SK-N-SH treated with all-trans-retinoic acid at 6 μM for 48 hours (cell line): ENCODE measurements around the gene MRPS27.

Experiments
- ATAC-seq: fragments of 200-7000 bp; cut with Tn5 transposase; 3 replicates; pipeline ENCODE4 v1.9.1; 2020; ENCODE audit warnings: mild to moderate bottlenecking, moderate library complexity
- ARNTL ChIP-seq: fragments of 450-650 bp; formaldehyde crosslinking; IDR thresholded peaks from 2 replicates; pipeline ENCODE4 v1.5.0; 2020; ENCODE audit warnings: low read depth, mild to moderate bottlenecking, moderate library complexity, borderline replicate concordance
- BACH2 ChIP-seq: fragments of 250-450 bp; sonication (Bioruptor Pico); IDR thresholded peaks from 2 replicates; pipeline ENCODE4 v1.9.0; 2021; ENCODE audit warnings: mild to moderate bottlenecking, borderline replicate concordance
- CSDC2 ChIP-seq: fragments of 250-450 bp; sonication (Bioruptor Pico); IDR thresholded peaks from 2 replicates; pipeline ENCODE4 v1.5.0; 2020; ENCODE audit warnings: mild to moderate bottlenecking, moderate library complexity
- ESRRG ChIP-seq: fragments of 250-450 bp; sonication (Bioruptor Pico); IDR thresholded peaks from 2 replicates; pipeline ENCODE4 v1.6.1; 2021; ENCODE audit warnings: mild to moderate bottlenecking
- GLIS3 ChIP-seq: fragments of 250-450 bp; sonication (Bioruptor Pico); IDR thresholded peaks from 2 replicates; pipeline ENCODE4 v1.5.0; 2020; ENCODE audit warnings: mild to moderate bottlenecking, moderate library complexity
- ISL1 ChIP-seq: fragments of 250-450 bp; sonication (Bioruptor Pico); IDR thresholded peaks from 2 replicates; pipeline ENCODE4 v2.1.2; 2022; ENCODE audit warnings: mild to moderate bottlenecking, moderate library complexity
- OSR1 ChIP-seq: fragments of 250-450 bp; sonication (Bioruptor Pico); IDR thresholded peaks from 2 replicates; pipeline ENCODE4 v1.8.0; 2022; ENCODE audit warnings: moderate library complexity, mild to moderate bottlenecking, inconsistent platforms
- POU6F1 ChIP-seq: fragments of 250-450 bp; sonication (Bioruptor Pico); IDR thresholded peaks from 2 replicates; pipeline ENCODE4 v1.8.0; 2021; ENCODE audit warnings: low read depth, mild to moderate bottlenecking, moderate library complexity, borderline replicate concordance
- PPARA ChIP-seq: fragments of 250-450 bp; sonication (Bioruptor Pico); IDR thresholded peaks from 2 replicates; pipeline ENCODE4 v1.5.0; 2020; ENCODE audit warnings: mild to moderate bottlenecking, borderline replicate concordance
- RARB ChIP-seq: fragments of 250-450 bp; sonication (Bioruptor Pico); IDR thresholded peaks from 2 replicates; pipeline ENCODE4 v1.8.0; 2021; ENCODE audit warnings: mild to moderate bottlenecking, moderate library complexity
- SNAI2 ChIP-seq: fragments of 250-450 bp; sonication (Bioruptor Pico); IDR thresholded peaks from 2 replicates; pipeline ENCODE4 v1.5.0; 2020; ENCODE audit warnings: mild to moderate bottlenecking, moderate library complexity
- TCF4 ChIP-seq: fragments of 250-450 bp; sonication (Bioruptor Pico); IDR thresholded peaks from 2 replicates; pipeline ENCODE4 v1.8.0; 2021; ENCODE audit warnings: mild to moderate bottlenecking, moderate library complexity, borderline replicate concordance
- TOX ChIP-seq: fragments of 250-450 bp; sonication (Bioruptor Pico); IDR thresholded peaks from 2 replicates; pipeline ENCODE4 v1.8.0; 2021; ENCODE audit warnings: mild to moderate bottlenecking, moderate library complexity, borderline replicate concordance
- ZC3H10 ChIP-seq: fragments of 250-450 bp; sonication (Bioruptor Pico); IDR thresholded peaks from 2 replicates; pipeline ENCODE4 v1.5.1; 2021; ENCODE audit warnings: mild to moderate bottlenecking, moderate library complexity
- ZFP3 ChIP-seq: fragments of 250-450 bp; sonication (Bioruptor Pico); IDR thresholded peaks from 2 replicates; pipeline ENCODE4 v1.5.0; 2020; ENCODE audit warnings: mild to moderate bottlenecking, moderate library complexity
- ZFP30 ChIP-seq: fragments of 450-650 bp; formaldehyde crosslinking; IDR thresholded peaks from 2 replicates; pipeline ENCODE4 v1.5.0; 2022; ENCODE audit warnings: mild to moderate bottlenecking, moderate library complexity
- ZNF565 ChIP-seq: fragments of 450-650 bp; formaldehyde crosslinking; conservative IDR thresholded peaks from 2 replicates; pipeline ENCODE4 v1.5.0; 2020; ENCODE audit warnings: low read depth, mild to moderate bottlenecking, moderate library complexity
- ZNF70 ChIP-seq: fragments of 450-650 bp; formaldehyde crosslinking; IDR thresholded peaks from 2 replicates; pipeline ENCODE4 v1.5.0; 2020; ENCODE audit warnings: mild to moderate bottlenecking, moderate library complexity
- ZNF8 ChIP-seq: fragments of 450-650 bp; formaldehyde crosslinking; IDR thresholded peaks from 2 replicates; pipeline ENCODE4 v1.5.0; 2020; ENCODE audit warnings: mild to moderate bottlenecking, moderate library complexity
- TF ChIP-seq, protein P1 (sequence below): fragments of 250-450 bp; sonication (Bioruptor Pico); IDR thresholded peaks from 2 replicates; pipeline ENCODE4 v1.5.1; 2020; ENCODE audit warnings: low read depth, mild to moderate bottlenecking, moderate library complexity
- TF ChIP-seq, protein P2 (sequence below): fragments of 250-450 bp; sonication (Bioruptor Pico); IDR thresholded peaks from 2 replicates; pipeline ENCODE4 v1.8.0; 2020; ENCODE audit warnings: mild to moderate bottlenecking, moderate library complexity, borderline replicate concordance
- TF ChIP-seq, protein P3 (sequence below): fragments of 250-450 bp; sonication (Bioruptor Pico); IDR thresholded peaks from 2 replicates; pipeline ENCODE4 v1.5.1; 2021; ENCODE audit warnings: mild to moderate bottlenecking, moderate library complexity
- TF ChIP-seq, protein P4 (sequence below): fragments of 250-450 bp; sonication (Bioruptor Pico); IDR thresholded peaks from 2 replicates; pipeline ENCODE4 v1.5.0; 2020; ENCODE audit warnings: mild to moderate bottlenecking, moderate library complexity

MRPS27 gene

DNA sequence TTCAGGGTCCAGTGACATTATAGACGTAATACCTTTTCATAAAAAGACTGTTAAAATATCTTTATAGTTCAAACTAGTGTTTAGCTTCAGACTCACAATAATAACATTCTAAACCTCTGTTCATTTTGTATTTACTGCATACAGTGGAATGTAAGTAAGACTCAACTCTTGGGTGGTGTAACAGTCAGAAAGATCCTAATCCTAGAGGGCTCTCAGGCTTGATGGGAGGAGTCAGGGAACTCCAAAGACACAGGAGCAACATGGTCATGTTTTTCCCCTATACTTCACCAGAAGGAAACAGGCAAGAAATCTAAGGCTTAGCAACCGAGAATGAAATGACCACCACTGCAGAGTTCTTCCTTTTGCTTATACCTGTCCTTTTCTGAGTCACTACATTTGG is 82.6 kb downstream of the MRPS27 start:
- ATAC-seq = no peak
- TF ChIP-seq ZNF70 (CRISPR knock-in tag) = no peak
- no peak for TF ChIP-seq ESRRG (CRISPR knock-in tag)
- no peak for TF ChIP-seq TOX
- TF ChIP-seq, protein P1, sequence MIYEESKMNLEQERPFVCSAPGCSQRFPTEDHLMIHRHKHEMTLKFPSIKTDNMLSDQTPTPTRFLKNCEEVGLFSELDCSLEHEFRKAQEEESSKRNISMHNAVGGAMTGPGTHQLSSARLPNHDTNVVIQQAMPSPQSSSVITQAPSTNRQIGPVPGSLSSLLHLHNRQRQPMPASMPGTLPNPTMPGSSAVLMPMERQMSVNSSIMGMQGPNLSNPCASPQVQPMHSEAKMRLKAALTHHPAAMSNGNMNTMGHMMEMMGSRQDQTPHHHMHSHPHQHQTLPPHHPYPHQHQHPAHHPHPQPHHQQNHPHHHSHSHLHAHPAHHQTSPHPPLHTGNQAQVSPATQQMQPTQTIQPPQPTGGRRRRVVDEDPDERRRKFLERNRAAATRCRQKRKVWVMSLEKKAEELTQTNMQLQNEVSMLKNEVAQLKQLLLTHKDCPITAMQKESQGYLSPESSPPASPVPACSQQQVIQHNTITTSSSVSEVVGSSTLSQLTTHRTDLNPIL (CRISPR knock-in tag) = no peak
- no peak for TF ChIP-seq PPARA (CRISPR knock-in tag)
- TF ChIP-seq, protein P2, sequence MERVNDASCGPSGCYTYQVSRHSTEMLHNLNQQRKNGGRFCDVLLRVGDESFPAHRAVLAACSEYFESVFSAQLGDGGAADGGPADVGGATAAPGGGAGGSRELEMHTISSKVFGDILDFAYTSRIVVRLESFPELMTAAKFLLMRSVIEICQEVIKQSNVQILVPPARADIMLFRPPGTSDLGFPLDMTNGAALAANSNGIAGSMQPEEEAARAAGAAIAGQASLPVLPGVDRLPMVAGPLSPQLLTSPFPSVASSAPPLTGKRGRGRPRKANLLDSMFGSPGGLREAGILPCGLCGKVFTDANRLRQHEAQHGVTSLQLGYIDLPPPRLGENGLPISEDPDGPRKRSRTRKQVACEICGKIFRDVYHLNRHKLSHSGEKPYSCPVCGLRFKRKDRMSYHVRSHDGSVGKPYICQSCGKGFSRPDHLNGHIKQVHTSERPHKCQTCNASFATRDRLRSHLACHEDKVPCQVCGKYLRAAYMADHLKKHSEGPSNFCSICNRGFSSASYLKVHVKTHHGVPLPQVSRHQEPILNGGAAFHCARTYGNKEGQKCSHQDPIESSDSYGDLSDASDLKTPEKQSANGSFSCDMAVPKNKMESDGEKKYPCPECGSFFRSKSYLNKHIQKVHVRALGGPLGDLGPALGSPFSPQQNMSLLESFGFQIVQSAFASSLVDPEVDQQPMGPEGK = no peak
- no peak for TF ChIP-seq ZNF8 (CRISPR knock-in tag)
- no peak for TF ChIP-seq ARNTL (CRISPR knock-in tag)
- TF ChIP-seq ISL1 (CRISPR knock-in tag) = no peak
- TF ChIP-seq ZNF565 = no peak
- TF ChIP-seq POU6F1 (CRISPR knock-in tag) = no peak
- TF ChIP-seq GLIS3 = no peak
- no peak for TF ChIP-seq ZFP3 (CRISPR knock-in tag)
- TF ChIP-seq CSDC2 (CRISPR knock-in tag) = no peak
- TF ChIP-seq SNAI2 = no peak
- TF ChIP-seq ZC3H10 (CRISPR knock-in tag) = no peak
- no peak for TF ChIP-seq TCF4 (CRISPR knock-in tag)
- no peak for TF ChIP-seq ZFP30
- TF ChIP-seq OSR1 = no peak
- TF ChIP-seq, all 23 proteins: peak for 0

DNA sequence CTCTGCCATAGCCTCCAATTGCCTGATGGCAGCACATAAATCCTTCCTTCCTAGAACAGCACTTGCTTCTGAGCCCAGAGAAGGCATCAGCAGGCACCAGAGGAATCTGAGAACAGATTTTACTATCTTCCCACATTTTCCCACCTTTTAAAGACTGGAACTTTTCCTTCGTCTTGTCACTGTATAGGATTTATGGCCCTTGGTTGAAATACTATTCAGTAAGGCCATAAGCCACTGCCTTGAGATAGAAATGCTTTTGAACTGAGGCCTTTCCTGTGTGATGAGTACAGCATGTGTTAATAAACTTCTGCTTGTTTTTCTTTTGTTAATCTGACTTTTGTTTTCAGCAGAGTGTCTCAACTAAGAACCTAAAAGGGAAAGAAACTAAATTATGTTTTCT is 84.3 kb downstream of the MRPS27 start:
- no peak; the same call in 2 of the 3 replicates for ATAC-seq
- no peak for TF ChIP-seq ZC3H10 (CRISPR knock-in tag)
- TF ChIP-seq BACH2 (CRISPR knock-in tag) = no peak
- TF ChIP-seq TOX = no peak
- TF ChIP-seq, protein P1 (CRISPR knock-in tag) = no peak
- no peak for TF ChIP-seq PPARA (CRISPR knock-in tag)
- TF ChIP-seq RARB = no peak
- TF ChIP-seq OSR1 = no peak
- TF ChIP-seq ARNTL (CRISPR knock-in tag) = no peak
- TF ChIP-seq, protein P2 = no peak
- no peak for TF ChIP-seq ZNF70 (CRISPR knock-in tag)
- TF ChIP-seq ZFP30 = no peak
- no peak for TF ChIP-seq ZFP3 (CRISPR knock-in tag)
- TF ChIP-seq, protein P3, sequence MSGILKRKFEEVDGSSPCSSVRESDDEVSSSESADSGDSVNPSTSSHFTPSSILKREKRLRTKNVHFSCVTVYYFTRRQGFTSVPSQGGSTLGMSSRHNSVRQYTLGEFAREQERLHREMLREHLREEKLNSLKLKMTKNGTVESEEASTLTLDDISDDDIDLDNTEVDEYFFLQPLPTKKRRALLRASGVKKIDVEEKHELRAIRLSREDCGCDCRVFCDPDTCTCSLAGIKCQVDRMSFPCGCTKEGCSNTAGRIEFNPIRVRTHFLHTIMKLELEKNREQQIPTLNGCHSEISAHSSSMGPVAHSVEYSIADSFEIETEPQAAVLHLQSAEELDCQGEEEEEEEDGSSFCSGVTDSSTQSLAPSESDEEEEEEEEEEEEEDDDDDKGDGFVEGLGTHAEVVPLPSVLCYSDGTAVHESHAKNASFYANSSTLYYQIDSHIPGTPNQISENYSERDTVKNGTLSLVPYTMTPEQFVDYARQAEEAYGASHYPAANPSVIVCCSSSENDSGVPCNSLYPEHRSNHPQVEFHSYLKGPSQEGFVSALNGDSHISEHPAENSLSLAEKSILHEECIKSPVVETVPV (CRISPR knock-in tag) = no peak
- no peak for TF ChIP-seq POU6F1 (CRISPR knock-in tag)
- TF ChIP-seq ESRRG (CRISPR knock-in tag) = no peak
- TF ChIP-seq ZNF565 = no peak
- no peak for TF ChIP-seq GLIS3
- TF ChIP-seq, protein P4, sequence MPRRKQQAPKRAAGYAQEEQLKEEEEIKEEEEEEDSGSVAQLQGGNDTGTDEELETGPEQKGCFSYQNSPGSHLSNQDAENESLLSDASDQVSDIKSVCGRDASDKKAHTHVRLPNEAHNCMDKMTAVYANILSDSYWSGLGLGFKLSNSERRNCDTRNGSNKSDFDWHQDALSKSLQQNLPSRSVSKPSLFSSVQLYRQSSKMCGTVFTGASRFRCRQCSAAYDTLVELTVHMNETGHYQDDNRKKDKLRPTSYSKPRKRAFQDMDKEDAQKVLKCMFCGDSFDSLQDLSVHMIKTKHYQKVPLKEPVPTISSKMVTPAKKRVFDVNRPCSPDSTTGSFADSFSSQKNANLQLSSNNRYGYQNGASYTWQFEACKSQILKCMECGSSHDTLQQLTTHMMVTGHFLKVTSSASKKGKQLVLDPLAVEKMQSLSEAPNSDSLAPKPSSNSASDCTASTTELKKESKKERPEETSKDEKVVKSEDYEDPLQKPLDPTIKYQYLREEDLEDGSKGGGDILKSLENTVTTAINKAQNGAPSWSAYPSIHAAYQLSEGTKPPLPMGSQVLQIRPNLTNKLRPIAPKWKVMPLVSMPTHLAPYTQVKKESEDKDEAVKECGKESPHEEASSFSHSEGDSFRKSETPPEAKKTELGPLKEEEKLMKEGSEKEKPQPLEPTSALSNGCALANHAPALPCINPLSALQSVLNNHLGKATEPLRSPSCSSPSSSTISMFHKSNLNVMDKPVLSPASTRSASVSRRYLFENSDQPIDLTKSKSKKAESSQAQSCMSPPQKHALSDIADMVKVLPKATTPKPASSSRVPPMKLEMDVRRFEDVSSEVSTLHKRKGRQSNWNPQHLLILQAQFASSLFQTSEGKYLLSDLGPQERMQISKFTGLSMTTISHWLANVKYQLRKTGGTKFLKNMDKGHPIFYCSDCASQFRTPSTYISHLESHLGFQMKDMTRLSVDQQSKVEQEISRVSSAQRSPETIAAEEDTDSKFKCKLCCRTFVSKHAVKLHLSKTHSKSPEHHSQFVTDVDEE = no peak
- TF ChIP-seq SNAI2 = no peak
